GM13976 (cell line): ENCODE data around the gene SHISAL1.

Experiments
- DNase-seq: peaks from one replicate; pipeline ENCODE4 v3.0.0; 2012; ENCODE audit warnings: low spot score
- CTCF ChIP-seq: IDR thresholded peaks from 2 replicates; pipeline ENCODE4 v1.5.1; 2012; ENCODE audit warnings: borderline replicate concordance, mild to moderate bottlenecking; ENCODE audit not compliant: insufficient read depth; ENCODE audit errors: extremely low read depth, missing control alignments, control extremely low read depth
- in situ Hi-C: fragments of 300-500 bp; cut with MboI; formaldehyde crosslinking; loops from one replicate; pipeline ENCODE4 v1.12.0; 2022; ENCODE audit warnings: low sequenced_read_pairs, mixed read lengths, inconsistent platforms; ENCODE audit not compliant: unreplicated experiment

Gene SHISAL1

GRCh38 chr22:44247346-44247745 is 65.4 kb downstream of the SHISAL1 start:
- in situ Hi-C loops = no loop called here
- no peak for TF ChIP-seq CTCF

GRCh38 chr22:44246615-44247326 is 66.0 kb downstream of the SHISAL1 start:
- in situ Hi-C loops = no loop called here
- no peak for DNase-seq
- no peak for TF ChIP-seq CTCF

More at GRCh38 chr22:44247346-44247745, 65.4 kb downstream of the SHISAL1 start:
- DNase-seq = no peak

GRCh38 chr22:44245867-44246266 is 66.9 kb downstream of the SHISAL1 start:
- no peak for DNase-seq
- in situ Hi-C loops = no loop called here

GRCh38 chr22:44245438-44245837 is 67.3 kb downstream of the SHISAL1 start:
- TF ChIP-seq CTCF = no peak
- in situ Hi-C loops = no loop called here
- DNase-seq = no peak

More at GRCh38 chr22:44245867-44246266, 66.9 kb downstream of the SHISAL1 start:
- no peak for TF ChIP-seq CTCF

GRCh38 chr22:44244265-44244822 is 68.4 kb downstream of the SHISAL1 start:
- no peak for DNase-seq
- TF ChIP-seq CTCF = no peak
- in situ Hi-C loops = no loop called here

GRCh38 chr22:44243761-44244160 is 69.0 kb downstream of the SHISAL1 start:
- no peak for DNase-seq
- in situ Hi-C loops = no loop called here

More at GRCh38 chr22:44243761-44244160, 69.0 kb downstream of the SHISAL1 start:
- no peak for TF ChIP-seq CTCF
